Thoracic aorta (tissue), 2 donors: ENCODE measurements around the gene APOB. TPM values are rescaled to one million over a fixed set of nuclear protein-coding genes. Genes with fewer than 3 reads are reported as not detected.
A peak's percentile ranks its signal among the peaks of the same experiment; 100 is the strongest.

Source experiments
- ATAC-seq: fragments of 150-250 bp; one replicate; pipeline ENCODE4 v1.8.0; 2017; ENCODE audit warnings: low read depth; ENCODE audit not compliant: insufficient number of reproducible peaks, low FRiP score
- DNase-seq: peaks from one replicate; pipeline ENCODE4 v3.0.0-alpha.2; 2020; ENCODE audit warnings: low spot score
- H3K27ac ChIP-seq, 2 donors: fragments of 200-600 bp; sonication (generic); 1 replicate in 1 of 2; 2 replicates in 1 of 2; pipeline ENCODE4 v1.5.1; 2016; ENCODE audit warnings: mild to moderate bottlenecking in 2 of 2, moderate library complexity in 2 of 2
- H3K27me3 ChIP-seq: fragments of 200-600 bp; sonication (generic); replicated peaks from 2 replicates; pipeline ENCODE4 v1.6.0; 2016; ENCODE audit warnings: mild to moderate bottlenecking; ENCODE audit not compliant: insufficient read depth
- H3K36me3 ChIP-seq: fragments of 200-600 bp; sonication (generic); one replicate; pipeline ENCODE4 v1.5.1; 2016
- H3K4me1 ChIP-seq, 2 donors: fragments of 200-600 bp; sonication (generic); 1 replicate in 1 of 2; 2 replicates in 1 of 2; pipeline versions ENCODE4 v1.5.1 to v1.6.0; 2016; ENCODE audit warnings: low read depth in 2 of 2, mild to moderate bottlenecking in 1 of 2; ENCODE audit not compliant: control insufficient read depth in 1 of 2
- H3K4me3 ChIP-seq: fragments of 200-600 bp; sonication (generic); 2 replicates; pipeline ENCODE4 v1.5.1; 2016; ENCODE audit warnings: mild to moderate bottlenecking
- H3K9me3 ChIP-seq: fragments of 200-600 bp; sonication (generic); 2 replicates; pipeline ENCODE4 v1.5.1; 2016
- total RNA-seq, 2 donors: library from RNA; depleted of rRNA; stranded (reverse); fragments of >200 nt; gene quantifications; one replicate each; pipeline versions ENCODE4 v1.1.0 to v1.2.3, GENCODE V29; 2016
- TF ChIP-seq, protein P1 (sequence below): fragments of 200-600 bp; sonication (generic); IDR thresholded peaks from one replicate; pipeline ENCODE4 v1.5.1; 2019; ENCODE audit warnings: antibody characterized with exemption

The APOB gene, protein sequence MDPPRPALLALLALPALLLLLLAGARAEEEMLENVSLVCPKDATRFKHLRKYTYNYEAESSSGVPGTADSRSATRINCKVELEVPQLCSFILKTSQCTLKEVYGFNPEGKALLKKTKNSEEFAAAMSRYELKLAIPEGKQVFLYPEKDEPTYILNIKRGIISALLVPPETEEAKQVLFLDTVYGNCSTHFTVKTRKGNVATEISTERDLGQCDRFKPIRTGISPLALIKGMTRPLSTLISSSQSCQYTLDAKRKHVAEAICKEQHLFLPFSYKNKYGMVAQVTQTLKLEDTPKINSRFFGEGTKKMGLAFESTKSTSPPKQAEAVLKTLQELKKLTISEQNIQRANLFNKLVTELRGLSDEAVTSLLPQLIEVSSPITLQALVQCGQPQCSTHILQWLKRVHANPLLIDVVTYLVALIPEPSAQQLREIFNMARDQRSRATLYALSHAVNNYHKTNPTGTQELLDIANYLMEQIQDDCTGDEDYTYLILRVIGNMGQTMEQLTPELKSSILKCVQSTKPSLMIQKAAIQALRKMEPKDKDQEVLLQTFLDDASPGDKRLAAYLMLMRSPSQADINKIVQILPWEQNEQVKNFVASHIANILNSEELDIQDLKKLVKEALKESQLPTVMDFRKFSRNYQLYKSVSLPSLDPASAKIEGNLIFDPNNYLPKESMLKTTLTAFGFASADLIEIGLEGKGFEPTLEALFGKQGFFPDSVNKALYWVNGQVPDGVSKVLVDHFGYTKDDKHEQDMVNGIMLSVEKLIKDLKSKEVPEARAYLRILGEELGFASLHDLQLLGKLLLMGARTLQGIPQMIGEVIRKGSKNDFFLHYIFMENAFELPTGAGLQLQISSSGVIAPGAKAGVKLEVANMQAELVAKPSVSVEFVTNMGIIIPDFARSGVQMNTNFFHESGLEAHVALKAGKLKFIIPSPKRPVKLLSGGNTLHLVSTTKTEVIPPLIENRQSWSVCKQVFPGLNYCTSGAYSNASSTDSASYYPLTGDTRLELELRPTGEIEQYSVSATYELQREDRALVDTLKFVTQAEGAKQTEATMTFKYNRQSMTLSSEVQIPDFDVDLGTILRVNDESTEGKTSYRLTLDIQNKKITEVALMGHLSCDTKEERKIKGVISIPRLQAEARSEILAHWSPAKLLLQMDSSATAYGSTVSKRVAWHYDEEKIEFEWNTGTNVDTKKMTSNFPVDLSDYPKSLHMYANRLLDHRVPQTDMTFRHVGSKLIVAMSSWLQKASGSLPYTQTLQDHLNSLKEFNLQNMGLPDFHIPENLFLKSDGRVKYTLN (N-terminal part only)
- 1 to 10 TPM; 4.7 to 6.1 TPM for total RNA-seq

DNA sequence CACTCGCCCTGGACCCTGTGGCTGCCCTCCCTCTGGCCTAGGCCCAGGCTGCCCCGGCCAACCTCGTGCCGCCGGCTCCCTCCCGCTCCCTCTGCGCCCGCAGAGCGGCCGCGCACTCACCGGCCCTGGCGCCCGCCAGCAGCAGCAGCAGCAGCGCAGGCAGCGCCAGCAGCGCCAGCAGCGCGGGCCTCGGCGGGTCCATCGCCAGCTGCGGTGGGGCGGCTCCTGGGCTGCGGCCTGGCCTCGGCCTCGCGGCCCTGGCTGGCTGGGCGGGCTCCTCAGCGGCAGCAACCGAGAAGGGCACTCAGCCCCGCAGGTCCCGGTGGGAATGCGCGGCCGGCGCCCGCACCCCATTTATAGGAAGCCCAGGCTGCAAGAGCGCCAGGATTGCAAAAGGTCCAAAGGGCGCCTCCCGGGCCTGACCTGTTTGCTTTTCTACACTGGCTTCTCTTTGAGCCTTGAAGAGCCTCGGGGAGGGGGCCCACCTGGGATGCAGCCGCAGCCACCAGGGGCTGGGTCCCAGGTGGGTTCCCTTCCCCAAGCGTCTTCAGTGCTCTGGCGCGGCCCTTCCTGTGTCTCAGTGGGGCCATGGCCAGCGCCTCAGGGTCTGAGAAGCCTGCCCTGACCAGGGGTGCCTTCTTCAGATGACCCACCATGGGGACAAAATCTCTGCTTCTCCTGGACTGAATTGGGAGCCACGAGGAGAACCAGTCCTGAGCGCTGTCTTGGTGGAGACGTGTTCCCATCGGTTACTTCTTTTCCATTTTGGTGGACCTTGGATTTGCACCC lies at the start of gene APOB:
APOB (minus strand) TSS at position 330 of the 789 bp plus-strand sequence; CDS start at position 202, 128 bp downstream.
- Histone ChIP-seq H3K27me3 (no peaks in the 10 kb centered on the region), H3K4me1 (peaks cover 12 to 38% of the 10 kb centered on the region in 2 donors), H3K9me3 (no peaks in the 10 kb centered on the region), H3K27ac (peak within 1 kb of the TSS; percentile 73 to 74), H3K36me3 (no peaks in the 10 kb centered on the region), H3K4me3 (peak within 1 kb of the TSS; percentile 55)
- TF ChIP-seq, protein P1, sequence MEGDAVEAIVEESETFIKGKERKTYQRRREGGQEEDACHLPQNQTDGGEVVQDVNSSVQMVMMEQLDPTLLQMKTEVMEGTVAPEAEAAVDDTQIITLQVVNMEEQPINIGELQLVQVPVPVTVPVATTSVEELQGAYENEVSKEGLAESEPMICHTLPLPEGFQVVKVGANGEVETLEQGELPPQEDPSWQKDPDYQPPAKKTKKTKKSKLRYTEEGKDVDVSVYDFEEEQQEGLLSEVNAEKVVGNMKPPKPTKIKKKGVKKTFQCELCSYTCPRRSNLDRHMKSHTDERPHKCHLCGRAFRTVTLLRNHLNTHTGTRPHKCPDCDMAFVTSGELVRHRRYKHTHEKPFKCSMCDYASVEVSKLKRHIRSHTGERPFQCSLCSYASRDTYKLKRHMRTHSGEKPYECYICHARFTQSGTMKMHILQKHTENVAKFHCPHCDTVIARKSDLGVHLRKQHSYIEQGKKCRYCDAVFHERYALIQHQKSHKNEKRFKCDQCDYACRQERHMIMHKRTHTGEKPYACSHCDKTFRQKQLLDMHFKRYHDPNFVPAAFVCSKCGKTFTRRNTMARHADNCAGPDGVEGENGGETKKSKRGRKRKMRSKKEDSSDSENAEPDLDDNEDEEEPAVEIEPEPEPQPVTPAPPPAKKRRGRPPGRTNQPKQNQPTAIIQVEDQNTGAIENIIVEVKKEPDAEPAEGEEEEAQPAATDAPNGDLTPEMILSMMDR, result no peak
- DNase-seq (no peak), ATAC-seq (no peak)

DNA sequence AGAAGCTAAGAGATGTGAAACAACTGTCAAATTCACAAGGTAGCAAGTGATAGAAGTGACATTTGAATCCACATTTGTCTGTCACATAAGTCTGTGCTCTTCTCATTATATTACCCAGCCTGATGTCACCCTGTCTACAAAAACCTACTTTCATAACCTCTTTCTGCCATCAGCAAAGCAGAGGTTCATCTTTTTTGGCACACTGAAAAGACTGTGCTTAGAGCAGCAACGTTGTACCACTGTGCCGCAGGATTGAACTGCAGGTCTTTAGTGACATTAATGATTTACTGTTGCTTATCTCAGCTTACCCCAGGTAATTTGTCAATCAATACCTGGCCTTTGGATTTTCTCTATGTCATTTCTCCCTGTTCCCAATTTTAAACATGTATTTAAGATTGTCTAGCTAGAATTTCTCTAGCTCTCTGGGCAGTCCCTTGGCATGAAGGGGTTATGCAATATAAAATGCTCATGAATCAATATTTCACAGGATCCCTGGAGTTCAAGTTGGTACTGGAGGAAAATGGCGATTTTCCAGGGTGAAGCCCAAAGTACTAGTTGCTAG lies 48.5 kb upstream of the APOB start:
- Histone ChIP-seq H3K27ac (no peak overlapping the region), H3K4me1 (no peaks in the 10 kb centered on the region), H3K4me3 (no peak overlapping the region), H3K9me3 (no peaks in the 10 kb centered on the region), H3K36me3 (no peaks in the 10 kb centered on the region), H3K27me3 (no peaks in the 10 kb centered on the region)
- DNase-seq, result no peak
- ATAC-seq, result no peak
- TF ChIP-seq, protein P1, result no peak

DNA sequence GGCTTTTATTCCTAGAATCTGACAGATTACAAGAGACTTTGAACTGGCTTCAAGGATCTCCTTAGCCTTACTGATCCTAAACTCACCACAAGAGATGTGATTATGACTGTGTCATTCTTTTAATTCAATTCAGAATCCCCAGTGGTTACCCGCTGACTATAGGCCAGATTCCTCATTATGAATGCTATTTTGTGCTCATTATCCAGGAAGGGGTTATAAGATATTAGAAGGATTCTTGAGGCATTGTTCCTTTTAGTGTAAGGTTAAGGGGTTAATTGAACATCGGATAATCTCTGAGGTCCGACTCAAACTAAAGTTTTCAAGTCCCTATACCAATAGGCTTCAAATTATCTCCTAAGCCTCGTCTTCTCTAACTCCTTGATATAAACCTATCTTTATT lies 40.5 kb upstream of the APOB start:
- H3K4me1 ChIP-seq, result no peaks in the 10 kb centered on the region
- DNase-seq (no peak), ATAC-seq (no peak)
- TF ChIP-seq, protein P1, result no peak
- H3K27ac ChIP-seq, result no peak overlapping the region
- no peaks in the 10 kb centered on the region for H3K36me3 ChIP-seq
- no peaks in the 10 kb centered on the region for H3K9me3 ChIP-seq
- no peak overlapping the region for H3K4me3 ChIP-seq
- no peaks in the 10 kb centered on the region for H3K27me3 ChIP-seq

DNA sequence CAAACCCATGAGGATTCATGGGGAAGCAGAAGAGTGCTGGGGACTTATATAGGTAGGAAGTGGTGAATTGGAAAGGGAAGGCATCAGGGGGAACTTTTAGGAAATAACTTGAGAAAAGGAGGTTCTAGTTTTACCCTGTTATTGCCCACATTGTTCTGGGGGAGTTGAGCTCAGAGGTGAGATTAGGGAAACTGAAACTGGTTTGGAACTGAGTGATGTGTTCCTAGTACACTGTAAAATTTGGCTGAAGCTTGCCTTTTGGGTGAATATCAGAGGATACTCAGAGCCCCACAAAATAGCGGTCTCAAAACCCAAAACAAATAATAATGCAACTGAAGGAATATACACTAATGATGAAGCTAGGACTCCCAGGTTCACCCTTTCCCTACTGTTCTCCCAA lies 39.6 kb upstream of the APOB start:
- Histone ChIP-seq H3K27me3 (no peaks in the 10 kb centered on the region), H3K36me3 (no peaks in the 10 kb centered on the region), H3K9me3 (no peaks in the 10 kb centered on the region), H3K4me1 (no peaks in the 10 kb centered on the region), H3K27ac (no peak overlapping the region), H3K4me3 (no peak overlapping the region)
- no peak for ATAC-seq
- TF ChIP-seq, protein P1, result no peak
- no peak for DNase-seq
